GM10847 (cell line): ENCODE measurements around the gene FILIP1L.

Experiments
- POLR2A ChIP-seq: IDR thresholded peaks from 2 replicates; pipeline ENCODE4 v1.6.1; 2011; ENCODE audit not compliant: insufficient read length; ENCODE audit errors: extremely low read depth

The FILIP1L gene

DNA sequence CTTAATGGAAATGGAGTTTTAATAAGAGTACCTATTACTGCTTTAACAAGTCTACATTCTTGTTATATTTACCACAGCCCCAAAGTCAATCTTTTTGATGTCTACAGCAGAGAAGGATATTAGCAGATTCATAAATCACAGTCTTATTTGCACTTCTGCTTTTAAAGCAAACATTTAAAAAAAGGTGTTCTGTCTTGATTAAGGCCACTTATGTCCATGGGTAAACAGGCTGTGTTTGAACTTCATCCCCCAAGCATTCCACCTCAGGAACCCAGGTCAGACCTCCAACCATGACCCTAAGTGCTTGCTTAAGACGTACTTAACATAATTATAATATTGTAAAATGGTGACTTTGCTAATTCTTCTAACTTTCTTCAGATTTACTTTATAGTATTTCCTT lies 183.2 kb downstream of the FILIP1L start:
- TF ChIP-seq POLR2A = no peak

GRCh38 chr3:99929745-99930139 lies 184.6 kb downstream of the FILIP1L start:
- no peak for TF ChIP-seq POLR2A

DNA sequence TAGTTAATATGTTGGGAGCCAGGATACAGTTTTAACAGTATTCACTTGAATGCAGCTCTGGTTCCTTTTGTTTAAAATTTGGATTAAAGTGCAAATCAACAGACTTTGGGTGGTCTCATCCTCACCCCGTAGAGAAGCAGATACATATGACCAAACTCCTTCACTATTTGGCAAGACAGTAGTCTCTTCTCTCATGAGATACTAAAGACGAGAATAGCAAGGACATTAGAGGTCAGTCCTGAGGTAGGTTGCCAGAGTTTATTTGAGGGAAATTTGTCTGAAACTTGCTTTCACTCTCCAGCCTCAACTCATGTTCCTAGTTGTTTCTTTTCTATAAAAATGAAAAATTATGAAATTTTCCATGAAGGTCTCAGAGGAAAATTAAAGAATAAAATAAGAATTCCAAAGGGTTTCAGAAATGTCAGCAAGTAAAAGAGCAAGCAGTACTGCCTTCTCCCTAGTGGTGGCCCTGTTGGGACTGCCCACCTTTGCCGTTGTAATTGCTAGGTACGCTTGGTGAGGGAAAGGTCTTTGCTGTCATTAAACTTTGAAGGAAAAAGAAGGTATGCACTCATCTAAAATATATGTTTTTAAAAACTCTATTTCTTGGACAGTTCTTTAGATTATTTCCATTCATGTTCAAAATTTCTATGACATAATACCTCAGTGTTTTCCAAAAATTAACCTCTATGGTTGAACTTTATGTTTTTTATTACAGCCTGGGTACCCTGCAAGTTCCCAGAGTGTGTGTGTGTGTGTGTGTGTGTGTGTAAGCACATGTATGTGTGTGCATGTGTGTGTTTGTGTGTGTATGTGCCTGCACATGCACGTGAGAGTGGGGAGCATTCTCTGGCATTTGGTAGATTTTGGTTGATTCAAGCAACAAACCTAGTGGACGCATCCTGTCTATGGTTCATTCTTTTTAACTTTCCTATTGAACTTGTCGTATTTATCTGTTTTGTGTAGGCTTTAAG lies 185.2 kb downstream of the FILIP1L start:
- TF ChIP-seq POLR2A = no peak

GRCh38 chr3:99927671-99928457 lies 186.4 kb downstream of the FILIP1L start:
- TF ChIP-seq POLR2A = no peak

- no peak for TF ChIP-seq POLR2A
Measured at GRCh38 chr3:99925584-99926230, 188.6 kb downstream of the FILIP1L start.

GRCh38 chr3:99923873-99924272 lies 190.4 kb downstream of the FILIP1L start:
- no peak for TF ChIP-seq POLR2A

GRCh38 chr3:99921986-99922385 lies 192.3 kb downstream of the FILIP1L start:
- no peak for TF ChIP-seq POLR2A

DNA sequence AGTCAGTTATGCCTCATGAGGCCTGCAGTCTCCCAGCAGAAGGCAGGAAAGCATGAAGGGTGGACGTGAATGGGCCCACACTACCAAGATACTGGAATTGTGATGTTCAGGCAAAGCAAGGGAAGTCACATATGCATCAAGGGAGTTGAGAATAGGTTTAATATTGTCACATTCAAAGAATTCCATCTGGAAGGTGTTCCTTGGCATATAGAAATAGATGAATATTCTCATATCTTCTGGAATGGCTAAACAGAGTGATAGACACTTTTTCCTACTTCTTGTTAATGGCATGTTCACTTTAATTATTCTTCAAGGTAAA lies 193.0 kb downstream of the FILIP1L start:
- TF ChIP-seq POLR2A = no peak

- no peak for TF ChIP-seq POLR2A
Measured at GRCh38 chr3:99920481-99921376, 193.6 kb downstream of the FILIP1L start.

- no peak for TF ChIP-seq POLR2A
Measured at GRCh38 chr3:99919694-99920093, 194.6 kb downstream of the FILIP1L start.

DNA sequence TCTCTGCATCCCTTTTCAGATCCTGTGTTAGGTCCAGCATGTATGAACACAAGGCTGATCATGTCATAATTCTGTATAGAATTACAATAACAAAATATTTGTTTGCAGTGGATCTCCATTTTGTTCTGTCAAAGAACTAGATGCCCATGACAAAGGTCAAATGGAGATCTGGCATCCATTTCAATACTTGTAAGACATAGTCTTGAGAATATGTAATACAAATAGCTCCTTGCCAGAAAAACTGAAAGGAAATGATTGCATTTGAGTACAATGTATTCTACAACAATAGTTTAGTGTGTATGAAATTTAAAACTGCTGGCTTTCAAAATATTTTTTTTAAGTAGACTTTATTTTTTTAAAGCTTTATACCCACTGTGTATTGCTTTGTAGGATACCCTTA lies 195.6 kb downstream of the FILIP1L start:
- TF ChIP-seq POLR2A = no peak

DNA sequence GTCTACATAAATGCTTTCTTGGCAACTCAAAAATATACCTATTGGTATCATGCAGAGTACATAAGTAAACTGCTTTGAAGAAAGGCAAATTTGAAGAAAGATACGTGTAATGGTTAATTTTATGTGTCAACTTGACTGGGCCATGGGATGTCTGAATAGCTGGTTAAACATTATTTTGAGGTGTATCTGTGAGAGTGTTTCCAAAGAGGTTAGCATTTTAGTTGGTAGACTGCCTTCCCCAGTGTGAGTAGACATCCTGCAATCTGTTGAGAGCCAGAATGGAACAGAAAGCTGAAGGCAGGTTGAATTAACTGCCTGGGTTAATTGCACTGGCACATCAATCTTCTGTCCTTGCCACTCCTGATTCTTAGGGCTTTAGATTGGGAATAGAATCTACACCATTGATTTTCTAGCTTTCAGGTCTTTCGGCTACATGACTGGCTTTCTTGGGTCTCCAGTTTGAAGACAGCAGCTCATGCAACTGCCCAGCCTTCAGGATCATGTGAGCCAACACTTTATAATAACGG lies 198.3 kb downstream of the FILIP1L start:
- no peak for TF ChIP-seq POLR2A

DNA sequence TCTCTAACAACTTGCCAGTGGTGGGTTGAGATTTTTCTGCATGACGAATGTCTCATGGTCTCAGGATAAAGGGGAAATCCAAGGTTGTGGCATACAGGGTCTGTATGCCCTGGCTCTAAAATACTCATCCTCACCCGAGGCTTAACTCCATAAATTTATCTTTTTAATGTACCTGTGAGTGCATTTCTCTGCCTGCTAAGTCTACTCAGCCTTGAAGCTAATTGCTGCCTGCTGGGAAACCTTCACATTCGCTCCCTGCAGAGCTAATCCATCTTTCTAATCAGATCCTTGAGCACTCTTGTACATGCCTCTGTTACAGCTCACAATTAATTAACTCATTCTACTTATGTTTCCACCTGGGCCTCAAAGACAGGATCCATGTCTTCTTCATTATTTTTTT lies 202.9 kb downstream of the FILIP1L start:
- TF ChIP-seq POLR2A = no peak

- no peak for TF ChIP-seq POLR2A
Measured at GRCh38 chr3:99910752-99911290, 203.5 kb downstream of the FILIP1L start.
